Measurements from ENCODE around the gene BCAS3.

The BCAS3 gene

DNA sequence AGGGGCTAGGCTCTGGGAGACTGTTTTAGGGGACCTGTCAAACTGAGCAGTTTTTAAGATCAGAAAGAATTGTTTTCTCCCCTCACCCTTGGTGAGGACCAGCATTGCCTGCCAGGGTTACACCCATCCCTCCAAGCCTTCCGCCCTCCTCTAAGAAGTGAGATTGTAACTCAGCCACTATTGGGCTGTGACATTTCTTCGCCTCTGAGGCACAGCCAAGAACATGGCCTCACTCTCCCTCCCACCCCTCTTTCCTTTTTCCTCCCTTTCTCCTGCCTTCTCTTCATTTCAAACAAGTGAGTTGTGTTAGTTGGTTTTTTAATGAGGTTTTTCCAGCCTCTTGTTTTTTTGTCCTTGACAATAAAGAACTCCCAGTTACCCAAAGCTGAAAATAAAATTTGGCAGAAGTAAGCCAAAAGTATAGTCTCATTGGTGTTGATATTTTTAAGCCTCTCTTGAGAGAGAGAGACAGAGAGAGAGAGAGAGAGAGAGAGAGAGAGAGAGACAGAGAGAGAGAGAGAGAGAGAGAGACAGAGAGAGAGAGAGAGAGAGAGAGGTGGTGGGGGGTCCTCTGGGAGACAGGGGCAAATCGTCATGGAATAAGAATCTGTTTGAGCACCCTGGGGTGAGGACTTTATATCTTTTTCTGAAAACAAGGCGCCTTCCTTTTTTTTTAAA lies 644.8 kb downstream of the BCAS3 start:
- DNase-seq (ENCODE audit: extremely low spot score), result no peak
- TF ChIP-seq, protein P1, sequence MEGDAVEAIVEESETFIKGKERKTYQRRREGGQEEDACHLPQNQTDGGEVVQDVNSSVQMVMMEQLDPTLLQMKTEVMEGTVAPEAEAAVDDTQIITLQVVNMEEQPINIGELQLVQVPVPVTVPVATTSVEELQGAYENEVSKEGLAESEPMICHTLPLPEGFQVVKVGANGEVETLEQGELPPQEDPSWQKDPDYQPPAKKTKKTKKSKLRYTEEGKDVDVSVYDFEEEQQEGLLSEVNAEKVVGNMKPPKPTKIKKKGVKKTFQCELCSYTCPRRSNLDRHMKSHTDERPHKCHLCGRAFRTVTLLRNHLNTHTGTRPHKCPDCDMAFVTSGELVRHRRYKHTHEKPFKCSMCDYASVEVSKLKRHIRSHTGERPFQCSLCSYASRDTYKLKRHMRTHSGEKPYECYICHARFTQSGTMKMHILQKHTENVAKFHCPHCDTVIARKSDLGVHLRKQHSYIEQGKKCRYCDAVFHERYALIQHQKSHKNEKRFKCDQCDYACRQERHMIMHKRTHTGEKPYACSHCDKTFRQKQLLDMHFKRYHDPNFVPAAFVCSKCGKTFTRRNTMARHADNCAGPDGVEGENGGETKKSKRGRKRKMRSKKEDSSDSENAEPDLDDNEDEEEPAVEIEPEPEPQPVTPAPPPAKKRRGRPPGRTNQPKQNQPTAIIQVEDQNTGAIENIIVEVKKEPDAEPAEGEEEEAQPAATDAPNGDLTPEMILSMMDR (IDR thresholded peaks at IDR 0.05; ENCODE audit: control extremely low read depth, extremely low read depth, low read depth, missing control alignments), result no peak
- ChIA-PET CTCF (interaction anchor here (1.1 to 1.8 kb wide), 3 partner anchors 9 to 36 kb away, joined by 4 to 6 read pairs (median 5); no protein-coding TSS in a partner anchor), POLR2A (no interaction called here)

DNA sequence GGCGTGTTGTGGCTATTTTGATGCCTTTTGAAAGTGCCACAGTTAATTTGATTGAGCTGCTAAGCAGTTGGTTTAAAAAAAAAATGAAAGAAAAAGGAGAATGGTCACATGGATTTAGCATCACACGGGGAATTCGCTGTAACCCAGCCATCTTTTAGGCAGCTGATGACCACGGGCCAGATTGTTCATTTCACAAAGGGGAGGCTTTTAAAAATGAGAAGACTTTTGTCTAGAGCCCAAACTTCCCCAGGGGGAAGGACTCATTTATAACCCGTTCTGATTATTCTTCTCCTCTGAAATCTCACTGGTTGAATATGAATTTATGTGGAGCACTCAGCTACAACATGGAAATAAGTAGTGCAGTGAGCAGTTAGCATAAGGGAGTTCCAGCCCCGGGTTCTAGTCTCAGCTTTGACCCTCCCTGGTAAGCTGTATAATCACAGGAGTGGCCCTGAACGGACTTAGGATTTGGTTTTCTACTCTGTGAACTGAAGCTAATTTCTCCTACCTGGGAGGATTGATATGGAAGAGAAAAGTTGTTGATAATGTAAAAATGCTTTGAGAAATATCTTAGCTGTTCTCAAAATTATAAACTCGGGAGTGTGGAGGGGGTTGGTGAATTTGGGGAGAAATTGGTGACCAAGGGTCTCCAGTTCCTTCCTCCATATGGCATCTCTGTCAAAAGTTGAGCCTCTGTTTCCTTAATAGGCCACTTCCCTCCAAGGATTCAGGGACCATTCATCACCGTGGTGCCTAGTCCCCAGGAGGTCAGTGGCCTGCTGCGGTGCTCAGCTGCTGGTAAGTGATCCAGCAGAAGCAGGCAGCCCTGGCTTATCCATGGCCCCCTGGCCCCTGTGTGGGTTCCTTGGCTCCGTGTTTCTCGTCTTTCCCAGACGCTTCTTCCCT lies 645.6 kb downstream of the BCAS3 start:
- no peak for DNase-seq (ENCODE audit: extremely low spot score)

DNA sequence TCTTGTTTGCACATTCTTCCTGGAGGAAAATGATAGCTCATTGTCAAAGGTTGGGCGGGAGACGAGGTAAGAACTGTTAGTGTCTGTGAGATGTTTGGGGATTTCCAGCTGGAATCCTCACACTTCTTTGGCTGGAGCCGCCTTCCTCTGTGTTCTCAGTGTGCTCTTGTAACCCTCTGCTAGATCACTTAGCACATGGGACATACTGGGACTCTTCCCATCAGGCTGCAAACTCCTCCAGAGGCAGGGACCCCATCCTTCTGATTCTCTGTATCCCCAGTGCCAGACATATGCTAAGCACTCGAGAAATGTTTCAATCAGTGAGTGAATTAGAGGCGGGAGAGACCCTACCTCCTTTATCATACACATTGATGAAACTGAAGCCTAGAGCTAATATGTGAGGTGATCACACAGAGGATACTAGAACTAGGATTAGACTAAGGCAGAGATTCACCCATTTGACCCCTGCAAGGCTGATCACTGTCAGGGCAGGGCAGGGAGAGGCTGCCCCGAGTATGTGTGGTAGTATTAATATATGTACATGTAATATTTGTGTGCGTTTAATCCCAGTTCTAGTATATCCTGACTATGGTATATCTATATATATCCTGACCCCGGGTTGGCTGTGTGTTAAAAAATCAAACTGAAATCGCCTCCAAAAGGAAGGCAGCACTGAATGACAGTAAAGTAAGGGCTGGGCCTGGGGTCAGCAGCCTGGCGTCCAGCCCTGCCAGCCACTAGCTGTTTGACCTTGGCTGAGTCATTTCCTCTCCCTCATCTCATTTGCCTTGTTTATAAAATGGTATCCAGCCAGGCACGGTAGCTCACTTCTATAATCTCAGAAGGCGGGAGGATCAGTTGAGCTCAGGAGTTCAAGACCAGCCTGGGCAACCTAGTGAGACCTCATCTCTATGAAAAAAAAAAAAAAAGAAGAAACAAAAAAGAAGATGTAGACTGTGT lies 646.5 kb downstream of the BCAS3 start:
- DNase-seq (ENCODE audit: extremely low spot score), result no peak
- CTCF ChIA-PET, result interaction anchor here (0.6 to 1.8 kb wide), 4 partner anchors 11 to 35 kb away, joined by 3 to 6 read pairs (median 4); no protein-coding TSS in a partner anchor
- POLR2A ChIA-PET, result no interaction called here
- TF ChIP-seq, protein P1 (IDR thresholded peaks at IDR 0.05; ENCODE audit: control extremely low read depth, extremely low read depth, low read depth, missing control alignments), result no peak

More for the DNA sequence above, 645.6 kb downstream of the BCAS3 start:
- ChIA-PET POLR2A (no interaction called here), CTCF (interaction anchor here (1.0 to 1.8 kb wide), 4 partner anchors 10 to 35 kb away, joined by 3 to 6 read pairs (median 4); no protein-coding TSS in a partner anchor)
- TF ChIP-seq, protein P1 (IDR thresholded peaks at IDR 0.05; ENCODE audit: control extremely low read depth, extremely low read depth, low read depth, missing control alignments), result no peak

DNA sequence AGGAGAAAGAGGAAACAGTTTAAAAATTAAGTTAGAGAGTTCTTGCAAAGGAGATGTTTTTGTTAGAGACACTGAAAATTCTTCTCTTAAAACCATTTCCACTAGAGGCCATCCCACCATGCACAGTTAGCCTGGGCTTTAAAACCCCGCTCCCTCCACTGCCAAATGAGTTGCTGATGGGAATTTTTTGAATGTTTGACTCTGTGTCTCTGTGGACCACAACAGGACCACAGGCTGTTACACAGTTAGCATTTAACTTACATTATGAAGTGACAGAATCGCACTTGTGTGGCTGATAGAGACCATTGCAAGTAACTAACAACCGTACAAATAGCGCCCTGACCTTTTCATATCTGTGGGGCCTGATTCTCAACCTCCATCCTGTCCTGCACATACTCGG lies 647.3 kb downstream of the BCAS3 start:
- TF ChIP-seq, protein P1 (IDR thresholded peaks at IDR 0.05; ENCODE audit: control extremely low read depth, extremely low read depth, low read depth, missing control alignments), result no peak
- DNase-seq (ENCODE audit: extremely low spot score), result no peak
- CTCF ChIA-PET, result interaction anchor here (0.6 kb wide), 1 partner anchor 12 kb away, joined by 3 read pairs; no protein-coding TSS in a partner anchor
- POLR2A ChIA-PET, result no interaction called here

DNA sequence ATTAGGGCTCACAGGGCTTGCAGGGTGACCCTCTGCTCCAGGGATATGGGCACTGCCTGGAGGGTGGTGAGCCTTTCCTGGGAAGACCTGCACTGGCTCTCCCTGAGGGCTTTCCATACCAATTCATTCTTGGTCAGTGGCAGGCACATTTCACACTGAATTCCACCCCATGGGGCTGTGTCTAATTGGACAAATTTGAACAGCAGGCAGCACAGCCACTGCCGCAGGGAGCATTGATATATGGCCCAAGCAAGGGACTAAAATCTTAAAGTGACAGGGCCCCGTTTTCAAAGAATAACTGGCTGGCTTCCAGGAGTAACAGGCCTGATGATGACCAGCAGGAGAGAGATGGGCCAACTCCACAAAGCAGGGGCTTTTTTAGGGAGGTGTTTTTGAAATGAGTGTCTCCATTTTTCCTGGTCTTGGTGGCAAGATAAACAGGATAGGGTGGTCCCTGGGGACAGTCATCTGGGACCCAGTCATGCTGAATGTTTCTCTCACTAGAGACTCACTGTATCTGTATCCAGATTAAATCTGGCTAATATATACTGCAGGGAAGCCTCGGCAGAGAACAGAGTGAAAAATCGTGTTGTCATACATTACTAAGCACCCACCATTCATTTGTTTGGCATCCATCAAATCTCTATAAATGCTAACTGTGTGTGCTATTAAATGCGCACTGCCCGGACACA lies 647.9 kb downstream of the BCAS3 start:
- ChIA-PET CTCF (interaction anchor here (0.6 kb wide), 1 partner anchor 12 kb away, joined by 3 read pairs; no protein-coding TSS in a partner anchor), POLR2A (no interaction called here)
- DNase-seq (ENCODE audit: extremely low spot score), result no peak
- TF ChIP-seq, protein P1 (IDR thresholded peaks at IDR 0.05; ENCODE audit: control extremely low read depth, extremely low read depth, low read depth, missing control alignments), result no peak
